HG02884 (cell line): ENCODE measurements around the gene JMJD8.
A peak's percentile ranks its signal among the peaks of the same experiment; 100 is the strongest.

Experiments used
- ATAC-seq: cut with Tn5 transposase; IDR thresholded peaks from one replicate; pipeline ENCODE4 v1.9.1; 2021; ENCODE audit warnings: mild to moderate bottlenecking, moderate library complexity; ENCODE audit not compliant: unreplicated experiment

JMJD8 gene

GRCh38 chr16:677316-678190 lies 6.6 kb downstream of the JMJD8 start:
- ATAC-seq: no peak

GRCh38 chr16:676913-677312 lies 7.2 kb downstream of the JMJD8 start:
- ATAC-seq: no peak

GRCh38 chr16:676565-676902 lies 7.6 kb downstream of the JMJD8 start:
- ATAC-seq: no peak

GRCh38 chr16:675884-676564 lies 8.1 kb downstream of the JMJD8 start:
- no peak for ATAC-seq

- ATAC-seq: no peak
Measured at GRCh38 chr16:674968-675883, 8.9 kb downstream of the JMJD8 start, which contains the start of gene RHBDL1. Gene RHBDL1, plus strand, starts transcription at chr16:675671. Its CDS starts 120 bp downstream, at chr16:675791.

GRCh38 chr16:674214-674881 lies 9.8 kb downstream of the JMJD8 start:
- ATAC-seq: no peak

- no peak for ATAC-seq
Measured at GRCh38 chr16:673399-673991, 10.6 kb downstream of the JMJD8 start.

- ATAC-seq: no peak
Measured at GRCh38 chr16:672851-673250, 11.3 kb downstream of the JMJD8 start.

GRCh38 chr16:672371-672770 lies 11.8 kb downstream of the JMJD8 start:
- ATAC-seq: no peak

GRCh38 chr16:671353-672131 lies 12.6 kb downstream of the JMJD8 start:
- no peak for ATAC-seq

- ATAC-seq: no peak
Measured at GRCh38 chr16:670485-671352, 13.4 kb downstream of the JMJD8 start.

GRCh38 chr16:669666-670065 lies 14.5 kb downstream of the JMJD8 start:
- no peak for ATAC-seq

GRCh38 chr16:668519-669171 lies 15.5 kb downstream of the JMJD8 start:
- peak; percentile 7 for ATAC-seq

- ATAC-seq: peak; percentile 68
Measured at GRCh38 chr16:667780-668518, 16.2 kb downstream of the JMJD8 start, which contains the start of gene RHOT2. Gene RHOT2, plus strand, starts transcription at chr16:668132. Its CDS starts 68 bp downstream, at chr16:668200.

GRCh38 chr16:667113-667779 lies 16.9 kb downstream of the JMJD8 start:
- ATAC-seq: no peak

GRCh38 chr16:666572-666971 lies 17.6 kb downstream of the JMJD8 start:
- ATAC-seq: no peak

GRCh38 chr16:662597-662996 lies 21.5 kb downstream of the JMJD8 start:
- ATAC-seq: no peak
